Fibroblast of villous mesenchyme (primary cell): ENCODE measurements around the gene TMEM40. TPM values are rescaled to one million over a fixed set of nuclear protein-coding genes. Genes with fewer than 3 reads are reported as not detected.

Source experiments
- DNase-seq: peaks from one replicate; pipeline ENCODE4 v3.0.0-alpha.2; 2010; ENCODE audit warnings: low read depth
- H3K4me3 ChIP-seq: 2 replicates; pipeline ENCODE4 v1.5.1; 2011; ENCODE audit warnings: low read depth, mild to moderate bottlenecking, low read length
- total RNA-seq: library from RNA; depleted of rRNA; stranded (reverse); fragments of >200 nt; gene quantifications from 2 replicates; pipeline ENCODE4 v1.2.3, GENCODE V29; 2012
- TF ChIP-seq, protein P1 (sequence below): IDR thresholded peaks from 2 replicates; pipeline ENCODE4 v1.5.1; 2012; ENCODE audit warnings: low read depth, mild to moderate bottlenecking, low read length; ENCODE audit not compliant: insufficient read depth

Gene TMEM40
- total RNA-seq, 1 donor: under 0.01 TPM

DNA sequence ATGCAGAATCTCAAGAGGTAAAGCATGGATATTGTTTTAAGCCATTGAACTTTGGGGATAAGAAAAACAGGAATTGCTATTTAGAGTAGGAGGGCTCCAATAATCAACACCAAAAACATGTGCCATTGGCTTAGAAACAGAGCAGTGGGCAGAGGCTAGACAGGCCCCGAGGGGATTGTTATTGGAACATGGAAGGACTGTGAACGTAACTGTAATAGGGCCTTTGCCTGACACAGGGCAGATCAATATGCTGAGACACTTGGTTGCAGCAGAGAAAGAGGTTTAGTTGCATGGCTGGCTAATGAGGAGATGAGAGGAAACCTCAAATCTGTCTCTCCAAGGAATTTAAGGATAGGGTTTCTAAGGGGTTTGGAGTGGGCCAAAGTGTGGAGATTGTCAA is 58.3 kb downstream of the TMEM40 start:
- DNase-seq: no peak
- TF ChIP-seq, protein P1, sequence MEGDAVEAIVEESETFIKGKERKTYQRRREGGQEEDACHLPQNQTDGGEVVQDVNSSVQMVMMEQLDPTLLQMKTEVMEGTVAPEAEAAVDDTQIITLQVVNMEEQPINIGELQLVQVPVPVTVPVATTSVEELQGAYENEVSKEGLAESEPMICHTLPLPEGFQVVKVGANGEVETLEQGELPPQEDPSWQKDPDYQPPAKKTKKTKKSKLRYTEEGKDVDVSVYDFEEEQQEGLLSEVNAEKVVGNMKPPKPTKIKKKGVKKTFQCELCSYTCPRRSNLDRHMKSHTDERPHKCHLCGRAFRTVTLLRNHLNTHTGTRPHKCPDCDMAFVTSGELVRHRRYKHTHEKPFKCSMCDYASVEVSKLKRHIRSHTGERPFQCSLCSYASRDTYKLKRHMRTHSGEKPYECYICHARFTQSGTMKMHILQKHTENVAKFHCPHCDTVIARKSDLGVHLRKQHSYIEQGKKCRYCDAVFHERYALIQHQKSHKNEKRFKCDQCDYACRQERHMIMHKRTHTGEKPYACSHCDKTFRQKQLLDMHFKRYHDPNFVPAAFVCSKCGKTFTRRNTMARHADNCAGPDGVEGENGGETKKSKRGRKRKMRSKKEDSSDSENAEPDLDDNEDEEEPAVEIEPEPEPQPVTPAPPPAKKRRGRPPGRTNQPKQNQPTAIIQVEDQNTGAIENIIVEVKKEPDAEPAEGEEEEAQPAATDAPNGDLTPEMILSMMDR: no peak
- H3K4me3 ChIP-seq: no peak overlapping the region

DNA sequence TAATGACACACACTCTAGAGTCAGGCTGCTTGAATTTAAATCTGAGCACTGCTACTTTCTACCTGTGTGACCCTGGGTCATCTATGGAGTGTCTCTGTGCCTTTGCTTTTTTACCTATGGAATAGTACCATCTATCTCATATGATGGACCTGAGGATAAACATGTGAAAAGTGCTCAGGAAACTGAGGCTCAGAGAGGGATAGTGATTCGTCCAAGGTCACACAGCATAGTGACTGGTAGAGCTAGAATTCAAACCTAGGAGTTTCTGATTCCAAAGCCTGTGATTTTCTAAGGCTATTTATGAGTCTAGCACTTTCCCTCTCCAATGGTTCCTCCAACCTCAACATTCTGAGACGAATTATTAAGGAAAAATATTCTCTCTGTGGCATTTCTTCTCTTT is 63.1 kb downstream of the TMEM40 start:
- no peak overlapping the region for H3K4me3 ChIP-seq
- no peak for DNase-seq
- TF ChIP-seq, protein P1: no peak

DNA sequence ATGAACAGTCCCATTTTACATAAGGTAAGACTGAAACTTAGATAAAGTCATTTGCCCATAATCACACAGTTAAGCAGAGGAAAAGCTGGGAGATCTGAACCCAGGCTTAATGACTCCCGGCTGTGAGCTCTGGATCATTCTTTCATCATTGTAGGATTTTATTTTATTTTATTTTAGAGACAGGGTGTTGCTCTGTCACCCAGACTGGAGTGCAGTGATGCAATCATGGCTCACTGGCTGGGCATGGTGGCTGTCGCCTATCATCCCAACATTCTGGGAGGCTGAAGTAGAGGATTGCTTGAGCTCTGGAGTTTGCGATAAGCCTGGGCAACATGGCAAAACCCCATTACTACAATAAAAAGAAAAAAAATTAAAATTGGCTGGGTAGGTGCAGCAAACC is 63.9 kb downstream of the TMEM40 start:
- DNase-seq: no peak
- H3K4me3 ChIP-seq: no peak overlapping the region
- TF ChIP-seq, protein P1: no peak

DNA sequence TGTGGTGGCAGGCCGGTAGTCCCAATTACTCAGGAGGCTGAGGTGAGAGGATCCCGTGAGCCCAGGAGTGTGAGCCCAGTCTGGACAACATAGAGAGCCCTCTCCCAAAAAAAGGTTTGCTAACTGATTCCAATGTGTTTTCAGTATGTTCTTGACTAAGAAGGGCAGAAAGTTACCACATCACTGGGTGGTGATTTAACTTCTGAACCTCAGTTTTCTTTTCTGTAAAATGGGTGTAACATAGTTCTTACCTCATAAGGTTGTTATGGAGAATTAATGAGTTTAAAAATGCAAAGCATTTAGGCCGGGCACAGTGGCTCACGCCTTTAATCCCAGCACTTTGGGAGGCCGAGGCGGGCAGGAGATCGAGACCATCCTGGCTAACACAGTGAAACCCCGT is 66.6 kb downstream of the TMEM40 start:
- TF ChIP-seq, protein P1: no peak
- H3K4me3 ChIP-seq: no peak overlapping the region
- no peak for DNase-seq

DNA sequence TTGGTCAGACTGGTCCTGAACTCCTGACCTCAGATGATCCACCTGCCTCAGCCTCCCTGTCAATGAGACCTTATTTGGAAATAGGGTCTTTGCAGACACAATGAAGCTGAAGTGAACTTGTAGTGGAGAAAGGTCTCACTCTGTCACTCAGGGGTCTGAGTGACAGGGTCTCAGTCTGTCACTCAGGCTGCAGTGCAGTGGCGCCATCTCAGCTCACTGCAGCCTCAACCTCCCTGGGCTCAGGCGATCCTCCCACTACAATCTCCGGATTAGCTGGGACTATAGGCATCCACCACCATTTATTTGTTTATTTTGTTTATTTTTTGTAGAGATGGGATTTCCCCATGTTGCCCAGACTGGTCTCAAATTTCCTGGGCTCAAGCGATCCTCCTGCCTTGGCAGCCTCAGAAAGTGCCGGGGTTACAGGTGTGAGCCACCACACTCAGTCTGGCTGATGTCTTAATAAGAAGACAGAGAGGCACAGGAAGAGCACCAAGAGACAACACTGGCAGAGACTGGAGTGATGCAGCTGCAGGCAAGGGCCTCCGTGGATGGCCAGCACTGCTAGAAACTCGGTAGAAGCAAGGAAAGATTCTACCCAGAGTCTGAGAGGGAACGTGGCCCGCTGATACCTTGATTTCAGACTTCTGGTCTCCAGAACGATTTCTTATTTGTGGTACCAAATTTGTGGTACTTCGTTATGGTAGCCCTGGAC is 68.9 kb downstream of the TMEM40 start:
- no peak for DNase-seq
- TF ChIP-seq, protein P1: no peak

DNA sequence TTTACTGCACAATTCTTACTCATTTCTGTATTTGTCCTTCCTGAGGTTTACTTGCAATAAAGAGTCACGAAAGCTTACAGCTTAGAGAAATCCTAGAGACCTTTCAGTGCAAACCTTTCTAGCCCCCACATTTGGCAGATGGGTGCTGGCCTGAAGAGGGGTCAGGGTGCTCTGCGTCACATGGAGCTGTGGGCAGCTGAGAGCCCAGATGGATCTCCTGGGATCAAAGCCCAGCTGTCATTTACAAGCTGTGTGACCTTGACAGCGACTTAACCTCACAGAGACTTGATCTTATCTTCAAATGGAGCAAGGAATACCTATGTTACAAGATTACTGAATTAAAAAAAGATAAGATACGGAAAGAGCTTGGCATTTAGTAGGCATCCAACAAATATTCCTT is 71.1 kb downstream of the TMEM40 start:
- TF ChIP-seq, protein P1: no peak
- no peak for DNase-seq
- no peak overlapping the region for H3K4me3 ChIP-seq

More for the DNA sequence above, 68.9 kb downstream of the TMEM40 start:
- no peak overlapping the region for H3K4me3 ChIP-seq

DNA sequence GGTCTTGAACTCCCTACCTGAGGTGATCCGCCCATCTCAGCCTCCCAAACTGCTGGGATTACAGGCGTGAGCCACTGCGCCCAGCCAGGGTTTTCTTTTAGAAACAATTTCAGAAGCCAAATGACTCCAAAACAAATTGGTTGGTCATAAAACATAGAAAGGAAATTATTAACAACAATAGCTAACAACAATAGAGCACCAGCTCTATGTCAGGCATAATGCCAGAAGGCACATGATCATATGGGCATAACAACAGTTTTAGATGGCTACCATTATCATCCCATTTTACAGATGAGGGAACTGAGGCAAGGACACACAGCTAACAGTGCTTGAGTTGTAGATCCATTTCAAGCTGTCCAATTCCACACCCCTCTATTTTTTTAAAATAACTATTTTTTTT is 73.0 kb downstream of the TMEM40 start:
- TF ChIP-seq, protein P1: no peak
- no peak for DNase-seq
- H3K4me3 ChIP-seq: no peak overlapping the region
